PFSK-1 (cell line): ENCODE data around the gene NCAM2.

Experiments
- FOXP2 ChIP-seq: optimal IDR thresholded peaks from 2 replicates; pipeline ENCODE3; 2011; ENCODE audit warnings: borderline replicate concordance, control low read depth, inconsistent platforms; ENCODE audit not compliant: insufficient read depth; ENCODE audit errors: extremely low read length, extremely low read depth
- POLR2AphosphoS5 ChIP-seq: IDR thresholded peaks from 2 replicates; pipeline ENCODE4 v1.6.1; 2012; ENCODE audit warnings: low read depth, mild to moderate bottlenecking, control low read depth, low read length, moderate library complexity
- SIN3A ChIP-seq: IDR thresholded peaks from 2 replicates; pipeline ENCODE4 v1.6.1; 2012; ENCODE audit warnings: mild to moderate bottlenecking, low read length, moderate library complexity, borderline replicate concordance; ENCODE audit not compliant: insufficient read depth
- TAF1 ChIP-seq: IDR thresholded peaks from 2 replicates; pipeline ENCODE4 v1.6.1; 2012; ENCODE audit warnings: low read length, control low read depth, borderline replicate concordance; ENCODE audit not compliant: insufficient read depth
- TF ChIP-seq, protein P1 (sequence below), 2 experiments: IDR thresholded peaks; 2 replicates each; pipeline versions ENCODE4 v1.6.1 to v1.8.0; 2011 to 2012; ENCODE audit warnings: low read depth in 2 of 2, low read length in 2 of 2, control low read depth in 1 of 2, inconsistent platforms in 1 of 2, mild to moderate bottlenecking in 1 of 2, moderate library complexity in 1 of 2; ENCODE audit not compliant: insufficient read depth in 1 of 2

NCAM2 gene

DNA sequence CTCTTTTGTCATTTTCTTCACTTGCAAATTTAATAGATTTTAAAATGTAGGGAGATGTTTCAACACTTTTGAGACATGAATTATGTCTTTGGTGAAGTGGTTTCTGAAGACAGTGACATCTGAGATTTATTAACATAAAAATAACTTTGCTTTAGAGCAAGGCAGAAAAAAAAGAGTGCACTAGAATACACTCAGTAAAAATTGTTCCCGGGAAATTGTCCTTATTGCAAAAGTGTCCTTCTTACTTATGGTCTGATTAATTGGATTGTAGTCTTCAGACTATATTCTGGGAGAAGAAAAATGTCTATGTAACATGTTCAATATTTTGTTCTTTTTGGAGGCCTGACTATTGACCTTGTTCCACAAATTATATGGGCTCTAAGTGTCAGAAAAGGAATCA lies 468.5 kb downstream of the NCAM2 start:
- no peak for TF ChIP-seq FOXP2
- TF ChIP-seq, protein P1, sequence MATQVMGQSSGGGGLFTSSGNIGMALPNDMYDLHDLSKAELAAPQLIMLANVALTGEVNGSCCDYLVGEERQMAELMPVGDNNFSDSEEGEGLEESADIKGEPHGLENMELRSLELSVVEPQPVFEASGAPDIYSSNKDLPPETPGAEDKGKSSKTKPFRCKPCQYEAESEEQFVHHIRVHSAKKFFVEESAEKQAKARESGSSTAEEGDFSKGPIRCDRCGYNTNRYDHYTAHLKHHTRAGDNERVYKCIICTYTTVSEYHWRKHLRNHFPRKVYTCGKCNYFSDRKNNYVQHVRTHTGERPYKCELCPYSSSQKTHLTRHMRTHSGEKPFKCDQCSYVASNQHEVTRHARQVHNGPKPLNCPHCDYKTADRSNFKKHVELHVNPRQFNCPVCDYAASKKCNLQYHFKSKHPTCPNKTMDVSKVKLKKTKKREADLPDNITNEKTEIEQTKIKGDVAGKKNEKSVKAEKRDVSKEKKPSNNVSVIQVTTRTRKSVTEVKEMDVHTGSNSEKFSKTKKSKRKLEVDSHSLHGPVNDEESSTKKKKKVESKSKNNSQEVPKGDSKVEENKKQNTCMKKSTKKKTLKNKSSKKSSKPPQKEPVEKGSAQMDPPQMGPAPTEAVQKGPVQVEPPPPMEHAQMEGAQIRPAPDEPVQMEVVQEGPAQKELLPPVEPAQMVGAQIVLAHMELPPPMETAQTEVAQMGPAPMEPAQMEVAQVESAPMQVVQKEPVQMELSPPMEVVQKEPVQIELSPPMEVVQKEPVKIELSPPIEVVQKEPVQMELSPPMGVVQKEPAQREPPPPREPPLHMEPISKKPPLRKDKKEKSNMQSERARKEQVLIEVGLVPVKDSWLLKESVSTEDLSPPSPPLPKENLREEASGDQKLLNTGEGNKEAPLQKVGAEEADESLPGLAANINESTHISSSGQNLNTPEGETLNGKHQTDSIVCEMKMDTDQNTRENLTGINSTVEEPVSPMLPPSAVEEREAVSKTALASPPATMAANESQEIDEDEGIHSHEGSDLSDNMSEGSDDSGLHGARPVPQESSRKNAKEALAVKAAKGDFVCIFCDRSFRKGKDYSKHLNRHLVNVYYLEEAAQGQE (IDR thresholded peaks at IDR 0.05; ENCODE audit: insufficient read depth in 1 of 2, low read depth in 2 of 2, low read length in 2 of 2): no peak

GRCh38 chr21:21468003-21468402 lies 469.8 kb downstream of the NCAM2 start:
- TF ChIP-seq FOXP2: no peak
- TF ChIP-seq SIN3A: no peak
- TF ChIP-seq, protein P1 (IDR thresholded peaks at IDR 0.05; ENCODE audit: insufficient read depth in 1 of 2, low read depth in 2 of 2, low read length in 2 of 2): no peak
- TF ChIP-seq POLR2AphosphoS5: no peak
- no peak for TF ChIP-seq TAF1

- TF ChIP-seq SIN3A (no peak), TAF1 (no peak), POLR2AphosphoS5 (no peak), FOXP2 (no peak)
- TF ChIP-seq, protein P1 (IDR thresholded peaks at IDR 0.05; ENCODE audit: insufficient read depth in 1 of 2, low read depth in 2 of 2, low read length in 2 of 2): no peak
Observed at GRCh38 chr21:21481239-21481638, 483.0 kb downstream of the NCAM2 start.

DNA sequence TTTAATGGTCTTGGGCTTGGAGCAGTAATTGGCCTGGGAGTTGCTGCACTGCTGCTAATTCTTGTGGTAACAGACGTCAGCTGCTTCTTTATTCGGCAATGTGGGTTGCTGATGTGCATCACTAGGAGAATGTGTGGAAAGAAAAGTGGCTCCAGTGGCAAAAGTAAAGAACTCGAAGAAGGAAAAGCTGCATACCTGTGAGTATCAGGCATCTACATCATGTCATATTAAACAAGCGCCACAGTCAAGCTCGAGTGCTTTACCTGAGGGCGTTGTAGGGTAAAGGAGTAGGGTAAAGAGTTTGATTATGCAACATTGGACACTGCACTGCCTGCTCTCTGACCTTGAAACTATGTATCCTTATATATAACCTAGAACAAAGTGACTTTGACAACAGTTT lies 510.6 kb downstream of the NCAM2 start:
- TF ChIP-seq FOXP2 (no peak), SIN3A (no peak), TAF1 (no peak), POLR2AphosphoS5 (no peak)
- TF ChIP-seq, protein P1 (IDR thresholded peaks at IDR 0.05; ENCODE audit: insufficient read depth in 1 of 2, low read depth in 2 of 2, low read length in 2 of 2): no peak

DNA sequence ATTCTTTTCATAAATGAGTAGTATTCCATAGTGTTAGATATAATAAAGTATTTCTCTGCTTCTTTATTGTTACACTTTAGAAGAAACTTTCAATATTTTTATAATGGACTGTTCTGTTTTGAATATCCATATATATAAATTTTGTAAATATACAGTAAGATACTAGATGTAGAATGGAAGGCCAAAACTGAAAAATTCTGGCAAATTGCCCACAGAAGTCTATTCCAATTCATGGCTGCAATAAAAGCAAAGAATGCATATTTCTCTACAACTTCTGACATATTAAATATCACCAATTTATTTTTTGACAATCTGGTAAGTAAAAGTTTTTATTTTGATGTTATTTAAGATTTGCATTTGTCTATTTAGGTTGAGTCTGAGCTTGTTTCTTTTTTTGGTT lies 532.5 kb downstream of the NCAM2 start:
- TF ChIP-seq SIN3A (no peak), FOXP2 (no peak), POLR2AphosphoS5 (no peak), TAF1 (no peak)
- TF ChIP-seq, protein P1 (IDR thresholded peaks at IDR 0.05; ENCODE audit: insufficient read depth in 1 of 2, low read depth in 2 of 2, low read length in 2 of 2): no peak
